Right ventricle myocardium superior (tissue), 1 donor: ENCODE measurements around the gene NDOR1. TPM values are rescaled to one million over a fixed set of nuclear protein-coding genes. Genes with fewer than 3 reads are reported as not detected.
"Not testable (repeated sequence)": the region's sequence is repeated elsewhere in the genome, so short reads cannot be mapped to it uniquely, and the experiment has no call there.

Source experiments
- ATAC-seq: fragments of 200-7000 bp; cut with Tn5 transposase; one replicate; pipeline ENCODE4 v1.9.1; 2020; ENCODE audit warnings: mild to moderate bottlenecking; ENCODE audit not compliant: poor library complexity
- DNase-seq: peaks from one replicate; pipeline ENCODE4 v3.0.0-alpha.2; 2020
- intact Hi-C: fragments of 100-400 bp; cut with DNase I; formaldehyde crosslinking; loops from one replicate; pipeline ENCODE4 v1.11.2; 2022
- microRNA-seq: library from miRNA; unstranded; fragments of <30 nt; microRNA quantifications from one replicate; pipeline ENCODE4 v1.2.0, GENCODE V29; 2020
- total RNA-seq: library from RNA; stranded (reverse); fragmentation: NEBNext Ultra II Directional; extraction: Animal tissue kit (Norgen Biotek cat#: 25700); gene quantifications from one replicate; pipeline ENCODE4 v1.2.1, GENCODE V29; 2021
- donor health status: DM: no; HTN: yes; CAD: no; lungs with severe emphysema.

NDOR1 gene
- total RNA-seq, 1 donor from 2014 or later: 5.5 TPM

DNA sequence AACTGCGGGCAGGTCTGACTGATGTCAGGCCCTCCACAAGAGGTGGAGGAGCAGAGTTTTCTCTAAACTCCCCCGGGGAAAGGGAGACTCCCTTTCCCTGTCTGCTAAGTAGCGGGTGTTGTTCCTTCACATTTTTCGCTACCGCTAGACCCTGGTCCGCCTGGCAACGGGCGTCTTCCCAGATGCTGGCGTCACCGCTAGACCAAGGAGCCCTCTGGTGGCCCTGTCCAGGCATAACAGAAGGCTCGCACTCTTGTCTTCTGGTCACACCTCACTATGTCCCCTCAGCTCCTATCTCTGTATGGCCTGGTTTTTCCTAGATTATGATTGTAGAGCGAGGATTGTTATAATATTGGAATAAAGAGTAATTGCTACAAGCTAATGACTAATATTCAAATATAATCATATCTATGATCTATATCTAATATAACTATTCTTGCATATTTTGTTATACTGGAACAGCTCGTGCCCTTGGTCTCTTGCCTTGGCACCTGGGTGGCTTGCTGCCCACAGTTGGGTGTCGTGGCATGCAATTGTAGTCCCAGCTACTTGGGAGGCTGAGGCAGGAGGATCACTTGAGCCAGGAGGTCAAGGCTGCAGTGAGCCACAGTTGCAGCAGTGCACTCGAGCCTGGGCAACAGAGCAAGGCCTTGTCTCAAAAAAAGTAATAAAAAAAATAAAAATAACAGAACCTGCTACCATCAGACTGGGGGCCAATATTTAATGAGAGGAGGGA lies 56.8 kb downstream of the NDOR1 start:
- intact Hi-C loops, ATAC-seq, DNase-seq: not testable (repeated sequence)

- DNase-seq (no peak), ATAC-seq (no peak)
- intact Hi-C loops: no loop called here
Measured at GRCh38 chr9:137262909-137263285, 57.4 kb downstream of the NDOR1 start.

GRCh38 chr9:137263506-137263905 lies 58.0 kb downstream of the NDOR1 start:
- ATAC-seq: no peak
- intact Hi-C loops: no loop called here
- DNase-seq: no peak

DNA sequence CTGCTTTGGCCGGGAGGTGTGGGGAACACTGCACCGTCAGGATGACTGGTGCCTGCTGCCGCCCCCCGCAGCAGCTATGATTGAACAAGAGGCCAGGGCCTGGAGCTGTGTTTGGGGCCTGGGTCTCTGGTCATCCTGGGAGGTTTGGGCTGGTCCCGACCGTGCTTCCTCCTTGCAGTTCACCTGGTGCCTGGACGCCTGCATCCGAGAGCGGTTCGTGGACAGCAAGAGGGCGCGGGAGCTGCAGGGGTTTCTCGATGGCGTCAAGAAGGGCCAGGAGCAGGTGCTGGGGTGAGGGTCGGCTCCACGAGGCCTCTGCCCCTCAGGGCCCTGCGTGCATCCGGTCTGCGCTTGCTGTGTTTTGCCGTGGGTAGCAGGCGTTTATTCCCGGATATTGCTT lies 58.6 kb downstream of the NDOR1 start:
- intact Hi-C loops: no loop called here
- DNase-seq: no peak
- no peak for ATAC-seq

- ATAC-seq (no peak), DNase-seq (no peak)
- intact Hi-C loops: no loop called here
Measured at GRCh38 chr9:137265496-137266161, 60.1 kb downstream of the NDOR1 start.

DNA sequence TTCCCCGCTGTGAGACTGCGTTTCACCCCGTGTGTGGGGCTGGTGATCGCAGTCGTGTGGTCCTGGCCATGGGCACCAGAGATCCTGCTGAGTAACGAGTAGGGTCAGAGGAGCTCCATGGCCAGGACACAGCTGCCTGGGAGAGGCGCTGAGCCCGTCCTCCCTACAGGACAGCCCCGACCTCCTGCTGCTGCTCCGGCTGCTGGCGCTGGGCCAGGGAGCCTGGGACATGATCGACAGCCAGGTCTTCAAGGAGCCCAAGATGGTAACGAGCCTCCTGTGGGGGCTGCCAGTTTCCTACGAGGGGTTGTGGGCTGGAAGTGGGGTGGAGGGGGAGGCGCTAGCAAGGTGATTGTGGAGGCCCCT lies 60.6 kb downstream of the NDOR1 start:
- intact Hi-C loops: no loop called here
- DNase-seq: no peak
- no peak for ATAC-seq

Small RNA genes lying within 50 kb of the gene (microRNA-seq; reads per million reads assigned to microRNA genes)
- gene MIR3621: not detected

Other genes starting within 250 kb of the NDOR1 start
- 6,152 TPM for gene PTGDS, start 228.2 kb upstream of the NDOR1 start, total RNA-seq
- 9.7 TPM for gene LCNL1, start 222.7 kb upstream of the NDOR1 start, total RNA-seq
- gene PAXX, start 213.3 kb upstream of the NDOR1 start, total RNA-seq: 19.4 TPM
- gene CLIC3, start 209.1 kb upstream of the NDOR1 start, total RNA-seq: 2.7 TPM
- gene ABCA2, start 177.5 kb upstream of the NDOR1 start, total RNA-seq: 26.7 TPM
- gene FUT7, start 173.6 kb upstream of the NDOR1 start, total RNA-seq: not detected
- gene NPDC1, start 159.5 kb upstream of the NDOR1 start, total RNA-seq: 59.1 TPM
- gene ENTPD2, start 151.6 kb upstream of the NDOR1 start, total RNA-seq: 1.9 TPM
- gene SAPCD2, start 135.1 kb upstream of the NDOR1 start, total RNA-seq: 0.22 TPM
- gene UAP1L1, start 128.2 kb upstream of the NDOR1 start, total RNA-seq: 11.3 TPM
- 20.3 TPM for gene MAN1B1, start 118.7 kb upstream of the NDOR1 start, total RNA-seq
- gene DPP7, start 91.0 kb upstream of the NDOR1 start, total RNA-seq: 153 TPM
- gene GRIN1, start 66.5 kb upstream of the NDOR1 start, total RNA-seq: not detected
- gene LRRC26, start 35.6 kb upstream of the NDOR1 start, total RNA-seq: not detected
- not detected for gene TMEM210, start 33.6 kb upstream of the NDOR1 start, total RNA-seq
- gene ANAPC2, start 17.1 kb upstream of the NDOR1 start, total RNA-seq: 33.9 TPM
- 73.7 TPM for gene SSNA1, start 17.0 kb upstream of the NDOR1 start, total RNA-seq
- gene TPRN, start 5.0 kb upstream of the NDOR1 start, total RNA-seq: 19.0 TPM
- 44.9 TPM for gene TMEM203, start 52 bp upstream of the NDOR1 start, total RNA-seq
- 24.8 TPM for gene RNF208, start 16.5 kb downstream of the NDOR1 start, total RNA-seq
- gene CYSRT1, start 19.5 kb downstream of the NDOR1 start, total RNA-seq: not detected
- not detected for gene RNF224, start 21.8 kb downstream of the NDOR1 start, total RNA-seq
- not detected for gene SLC34A3, start 25.2 kb downstream of the NDOR1 start, total RNA-seq
- 515 TPM for gene TUBB4B, start 35.6 kb downstream of the NDOR1 start, total RNA-seq
- 1.3 TPM for gene STPG3, start 45.6 kb downstream of the NDOR1 start, total RNA-seq
- gene NELFB, start 49.6 kb downstream of the NDOR1 start, total RNA-seq: 39.9 TPM
- gene TOR4A, start 72.0 kb downstream of the NDOR1 start, total RNA-seq: 16.6 TPM
- gene NRARP, start 96.6 kb downstream of the NDOR1 start, total RNA-seq: 4.4 TPM
- gene EXD3, start 217.5 kb downstream of the NDOR1 start, total RNA-seq: 6.9 TPM
- 1.7 TPM for gene NOXA1, start 217.7 kb downstream of the NDOR1 start, total RNA-seq
- gene ENTPD8, start 235.7 kb downstream of the NDOR1 start, total RNA-seq: not detected